Measurements from ENCODE around the gene FYB2.

Gene FYB2

DNA sequence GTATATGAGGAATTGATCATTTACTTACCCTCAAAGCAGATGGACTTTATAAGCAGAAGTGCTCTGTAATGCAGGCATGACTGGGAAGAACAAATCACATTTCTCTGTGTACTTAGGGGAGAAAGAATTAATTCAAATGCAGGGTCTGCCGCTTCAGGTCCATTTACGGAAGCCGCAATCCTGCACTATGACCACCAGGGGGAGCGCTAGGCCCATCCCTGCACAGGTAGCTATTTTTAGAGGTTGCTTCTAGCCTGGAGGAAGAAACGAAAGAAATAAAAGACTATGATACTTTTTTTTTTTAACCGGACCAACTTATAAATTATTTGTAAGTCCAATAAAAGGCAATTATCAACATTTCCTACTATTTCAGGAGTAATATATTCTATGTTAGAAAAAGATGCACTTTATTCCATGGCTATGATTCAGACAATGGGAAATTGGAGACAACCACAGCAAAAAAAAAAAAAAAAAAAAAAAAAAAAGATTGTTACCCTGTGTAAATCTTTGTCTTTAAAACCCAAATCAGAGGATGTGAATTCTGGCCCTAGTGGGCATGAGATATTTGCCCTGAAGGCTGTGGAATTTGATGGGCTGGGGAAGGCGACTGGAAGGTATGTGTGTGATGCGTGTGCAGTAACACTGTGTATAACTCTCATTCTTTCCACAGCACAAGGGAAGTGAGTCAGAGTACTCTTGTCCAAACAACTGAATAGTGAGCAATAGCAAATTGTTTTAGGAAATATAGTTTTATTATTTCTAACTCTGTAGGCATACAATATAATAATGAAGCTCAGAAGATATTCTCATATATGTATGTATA lies 12.9 kb upstream of the FYB2 start:
- DNase-seq = peak; percentile 67

- DNase-seq = no peak
Observed at GRCh38 chr1:56830052-56830451, 10.8 kb upstream of the FYB2 start.

GRCh38 chr1:56827711-56828110 lies 8.5 kb upstream of the FYB2 start:
- no peak for DNase-seq

GRCh38 chr1:56825436-56825835 lies 6.2 kb upstream of the FYB2 start:
- no peak for DNase-seq

GRCh38 chr1:56824938-56825337 lies 5.7 kb upstream of the FYB2 start:
- DNase-seq = no peak

- no peak for DNase-seq
Observed at GRCh38 chr1:56824271-56824670, 5.1 kb upstream of the FYB2 start.

DNA sequence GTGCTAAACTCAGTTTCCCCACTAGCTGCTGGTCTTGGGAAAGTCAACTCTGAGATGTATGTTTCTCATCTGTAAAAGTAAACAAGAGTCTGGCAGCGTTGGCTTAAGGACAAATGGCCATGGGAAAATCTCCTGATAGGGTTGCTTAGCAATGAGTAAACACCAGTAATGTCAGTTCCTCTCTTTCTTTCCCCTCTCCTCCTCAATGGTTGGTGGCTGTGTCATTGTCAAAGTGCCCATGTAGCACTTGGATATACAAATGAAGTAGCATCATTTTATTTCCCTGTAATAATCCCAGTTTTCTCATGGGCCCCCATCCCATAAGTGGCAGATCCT lies 2.2 kb upstream of the FYB2 start:
- DNase-seq = no peak

GRCh38 chr1:56820755-56821461 lies 1.7 kb upstream of the FYB2 start:
- peak; percentile 51 for DNase-seq

- no peak for DNase-seq
Observed at GRCh38 chr1:56817716-56818463, 1.3 kb downstream of the FYB2 start.

DNA sequence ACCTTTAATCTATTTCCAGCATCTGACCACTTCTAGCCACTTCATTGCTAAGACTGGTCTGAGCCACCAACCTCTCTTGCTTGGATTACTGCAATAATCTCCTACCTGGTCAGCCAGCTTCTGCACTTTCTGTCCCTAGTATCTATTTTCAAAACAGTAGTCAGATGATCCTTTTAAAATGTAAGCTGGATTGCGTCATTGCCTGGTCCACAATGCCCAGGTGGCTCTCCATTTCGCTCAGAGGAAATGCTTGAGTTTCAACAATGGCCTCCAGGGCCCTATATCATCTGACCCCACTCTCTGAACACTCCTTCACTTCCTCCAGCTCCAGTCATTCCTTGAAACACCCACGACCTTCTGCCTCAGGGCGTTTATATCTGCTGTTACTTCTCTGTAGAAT lies 2.3 kb downstream of the FYB2 start:
- DNase-seq = no peak

DNA sequence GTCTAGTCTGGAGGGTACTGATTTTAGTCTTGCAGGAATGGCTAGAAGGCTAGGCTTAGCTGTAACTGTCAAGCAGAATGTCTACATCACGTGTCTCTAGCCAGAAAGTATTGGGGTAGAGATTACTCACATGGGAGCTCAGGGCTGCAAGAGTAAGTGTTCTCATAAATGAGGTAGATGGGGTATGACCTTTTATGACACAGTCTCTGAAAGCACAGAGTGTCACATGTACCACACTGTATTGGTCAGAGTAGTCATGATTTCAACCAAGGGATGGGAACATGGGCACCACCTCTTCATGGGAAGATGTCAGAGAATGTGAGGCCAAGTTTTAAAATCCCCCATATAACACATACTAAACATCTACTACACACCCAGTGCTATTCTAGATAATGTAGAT lies 2.9 kb downstream of the FYB2 start:
- DNase-seq = no peak

- DNase-seq = no peak
Observed at GRCh38 chr1:56814205-56814604, 5.0 kb downstream of the FYB2 start.

- no peak for DNase-seq
Observed at GRCh38 chr1:56811331-56811730, 7.9 kb downstream of the FYB2 start.

DNA sequence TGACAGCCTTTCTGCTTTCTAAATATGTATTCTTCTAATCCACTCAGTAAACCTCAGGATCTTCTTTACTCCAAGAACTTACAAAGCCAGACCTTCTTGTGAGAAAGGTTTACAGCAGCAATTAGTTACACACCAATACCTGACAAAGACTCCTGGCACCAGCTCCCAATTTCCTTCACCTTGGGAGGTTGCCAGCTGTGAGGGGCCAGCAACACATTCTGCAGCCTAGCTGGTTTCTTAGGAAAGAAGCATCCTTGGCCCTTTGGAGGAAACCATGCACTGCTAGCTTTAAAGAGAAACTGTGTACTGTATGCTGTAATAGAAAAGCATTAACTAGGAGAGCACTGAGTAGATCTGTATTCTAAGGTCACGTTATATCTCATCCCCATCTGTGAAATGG lies 10.8 kb downstream of the FYB2 start:
- DNase-seq = no peak

- no peak for DNase-seq
Observed at GRCh38 chr1:56806804-56807203, 12.4 kb downstream of the FYB2 start.

DNA sequence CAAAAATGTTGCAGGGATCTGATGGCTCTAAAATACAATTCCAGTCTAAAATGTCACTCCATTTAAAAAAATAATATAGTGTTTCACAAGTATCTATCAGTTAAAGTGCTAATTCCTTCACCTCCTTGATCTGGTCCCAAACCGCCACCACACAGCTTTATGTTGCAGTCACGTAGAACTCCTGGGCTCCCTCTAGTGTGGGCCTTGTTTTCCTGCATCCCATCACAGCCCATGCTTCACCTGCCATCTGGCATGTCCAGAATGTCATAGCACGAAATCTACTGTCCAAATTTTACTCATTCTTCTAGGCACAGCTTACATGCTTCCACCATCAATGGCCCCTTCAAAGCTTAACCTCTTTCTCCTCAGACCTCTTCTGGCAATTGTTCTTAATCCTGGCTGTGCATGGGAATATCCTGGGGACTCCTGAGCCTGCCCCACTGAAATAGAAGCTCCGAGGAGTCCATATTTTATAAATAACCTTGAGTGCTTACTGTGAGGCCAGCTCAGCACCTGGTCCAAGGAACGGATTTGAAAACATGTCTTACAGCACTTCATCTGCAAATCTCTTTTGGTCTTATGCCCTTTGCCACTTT lies 15.5 kb downstream of the FYB2 start:
- DNase-seq = no peak

DNA sequence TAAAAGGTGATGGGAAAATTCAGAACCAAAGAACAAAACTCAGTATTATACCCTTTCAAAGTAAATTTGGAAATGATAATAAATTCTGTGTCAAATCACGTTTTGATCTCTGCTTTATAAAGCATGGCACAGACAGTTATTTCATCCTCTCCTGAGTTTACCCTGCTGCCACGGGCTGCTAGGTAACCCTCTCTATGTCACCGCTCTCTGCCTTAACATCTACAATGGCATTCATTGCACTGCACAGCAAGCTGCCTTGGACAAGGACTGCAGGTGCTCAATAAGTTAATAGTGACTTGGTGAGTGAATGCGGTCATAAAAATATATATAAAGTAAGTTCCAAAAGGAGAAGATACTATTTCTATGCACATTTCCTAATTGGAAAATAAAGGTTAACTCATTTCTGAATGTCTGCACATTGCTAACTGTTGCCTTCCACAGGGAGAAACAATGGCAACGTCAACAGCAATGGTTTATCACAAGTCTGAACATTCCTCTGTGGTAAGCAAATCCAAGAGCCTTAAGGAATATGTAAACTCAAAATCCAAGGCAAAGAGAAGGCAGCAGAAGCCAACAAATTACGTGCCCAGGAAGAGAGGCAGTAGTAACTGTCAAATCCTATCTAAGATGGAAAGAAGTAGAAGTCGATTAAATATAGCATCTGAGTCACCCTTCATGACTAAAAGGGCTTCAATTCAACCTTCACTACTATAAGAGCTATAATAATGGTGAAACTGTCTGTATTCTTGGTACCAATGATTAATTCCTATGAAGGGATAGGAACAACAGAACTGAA lies 19.4 kb downstream of the FYB2 start:
- DNase-seq = no peak

DNA sequence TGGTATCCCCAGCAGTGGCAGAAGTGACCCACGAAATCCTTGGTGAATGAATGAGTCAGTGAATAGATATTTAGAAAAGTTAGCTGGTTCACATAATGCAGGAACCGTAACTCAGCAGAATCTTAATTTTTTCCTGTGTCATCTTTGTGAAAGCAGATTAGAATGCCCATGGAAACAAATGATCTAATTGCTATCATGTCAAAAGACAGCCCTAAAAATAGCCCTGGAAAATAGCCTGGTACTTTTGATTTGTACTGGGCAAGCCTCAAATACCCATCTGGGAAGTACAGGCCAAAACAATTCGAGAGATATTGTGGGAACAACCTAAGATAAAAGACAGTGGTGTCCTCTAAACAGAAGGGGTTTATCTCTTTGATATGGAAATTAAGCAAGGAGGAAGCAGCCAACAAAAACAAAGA lies 21.1 kb downstream of the FYB2 start:
- DNase-seq = no peak

DNA sequence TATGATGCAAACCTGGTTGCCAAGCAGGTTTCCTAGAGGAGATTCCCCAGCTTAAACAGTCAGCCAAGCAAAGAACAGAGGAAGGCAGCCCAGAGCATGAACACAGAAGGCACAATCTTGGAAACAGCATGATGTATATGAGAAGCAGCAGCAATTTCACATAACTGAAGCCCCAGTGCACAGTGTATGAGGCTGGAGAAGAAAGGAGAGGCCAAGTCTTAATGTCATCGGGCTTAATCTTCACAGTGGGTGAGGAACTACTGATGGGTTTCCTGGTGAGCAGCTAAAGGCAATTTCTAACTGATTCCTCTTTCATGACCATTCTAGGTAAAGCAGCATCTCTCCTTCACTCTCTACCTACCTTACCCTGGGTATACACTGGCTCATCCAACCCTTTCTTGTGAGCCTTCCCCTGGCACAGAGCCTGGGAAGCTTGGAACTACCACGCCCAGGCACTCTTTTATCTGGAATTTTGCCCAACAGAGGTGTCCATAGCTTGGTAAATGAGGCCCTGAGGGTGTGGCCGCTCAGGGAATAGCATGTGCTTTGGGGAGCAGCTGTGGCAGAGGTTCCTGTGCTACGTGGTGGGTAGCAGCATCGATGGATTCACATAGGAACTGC lies 22.0 kb downstream of the FYB2 start:
- no peak for DNase-seq

- DNase-seq = no peak
Observed at GRCh38 chr1:56795870-56796269, 23.3 kb downstream of the FYB2 start.

- DNase-seq = no peak
Observed at GRCh38 chr1:56790036-56790435, 29.2 kb downstream of the FYB2 start.

- DNase-seq = no peak
Observed at GRCh38 chr1:56788588-56788987, 30.6 kb downstream of the FYB2 start.

All from CD4-positive, alpha-beta T cell treated with Interleukin-12 subunit alpha and Interleukin-12 subunit beta, for 1 hour (primary cell).